Stimulated activated CD8-positive, alpha-beta memory T cell treated with anti-CD3 and anti-CD28 coated beads, Interleukin-4, amount 100 ng/mL, for 24 hours (primary cell): ENCODE data around the gene SMARCC1.

Experiments
- DNase-seq: peaks from one replicate; pipeline ENCODE4 v3.0.0-alpha.2; 2020; ENCODE audit warnings: low read depth

SMARCC1 gene

DNA sequence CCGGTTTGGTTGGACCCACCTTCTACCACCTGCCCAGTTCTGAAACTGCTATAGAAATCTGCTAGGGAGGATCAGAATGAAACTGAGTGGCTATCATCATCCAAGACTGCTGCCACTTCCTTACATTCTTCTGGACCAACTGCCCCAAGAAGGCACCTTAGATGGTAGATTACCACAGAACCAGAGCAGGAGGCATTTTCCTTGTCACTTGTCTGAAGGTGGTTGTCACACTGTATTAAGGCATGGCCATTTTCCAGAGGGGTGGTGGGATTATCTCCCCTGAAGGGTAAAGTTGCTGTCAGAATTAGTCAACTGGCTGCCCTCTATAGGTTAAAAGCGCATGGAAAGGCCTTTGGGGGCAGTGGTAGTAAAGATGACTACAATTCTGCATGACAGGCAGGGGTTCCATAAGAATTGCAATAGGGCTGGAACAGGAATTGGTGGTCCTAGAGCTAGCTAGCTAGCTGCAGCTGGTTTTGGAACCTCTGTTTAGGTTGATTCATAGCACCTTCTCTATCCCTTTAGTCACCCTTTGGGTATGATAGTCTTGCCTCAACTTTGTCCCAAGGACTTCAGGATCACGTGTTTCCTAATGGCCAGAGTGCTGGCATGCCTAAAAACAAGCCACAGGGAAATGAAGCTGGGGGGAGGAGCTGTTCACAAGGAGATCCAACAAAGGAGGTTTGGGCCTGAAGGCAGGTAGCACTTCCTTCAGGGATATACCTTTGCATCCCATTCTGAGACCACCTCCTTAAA, 198.2 kb downstream of the SMARCC1 start:
- DNase-seq: no peak

DNA sequence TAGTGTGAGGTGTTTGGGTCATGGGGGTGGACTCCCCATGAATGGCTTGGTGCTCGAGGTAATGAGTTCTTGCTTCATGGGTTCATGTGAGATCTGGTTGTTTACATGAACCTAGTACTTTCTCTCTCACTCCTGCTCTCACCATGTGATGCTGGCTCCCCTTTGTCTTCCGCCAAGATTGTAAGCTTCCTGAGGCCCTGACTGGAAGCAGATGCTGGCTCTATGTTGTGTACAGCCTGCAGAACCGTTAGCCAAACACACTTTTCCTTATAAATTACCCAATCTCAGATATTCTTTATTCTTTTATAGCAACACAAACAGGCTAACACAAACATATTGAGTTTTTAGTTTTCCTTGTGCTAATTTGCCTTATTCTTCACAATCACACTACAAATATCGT, 199.9 kb downstream of the SMARCC1 start:
- DNase-seq: no peak

DNA sequence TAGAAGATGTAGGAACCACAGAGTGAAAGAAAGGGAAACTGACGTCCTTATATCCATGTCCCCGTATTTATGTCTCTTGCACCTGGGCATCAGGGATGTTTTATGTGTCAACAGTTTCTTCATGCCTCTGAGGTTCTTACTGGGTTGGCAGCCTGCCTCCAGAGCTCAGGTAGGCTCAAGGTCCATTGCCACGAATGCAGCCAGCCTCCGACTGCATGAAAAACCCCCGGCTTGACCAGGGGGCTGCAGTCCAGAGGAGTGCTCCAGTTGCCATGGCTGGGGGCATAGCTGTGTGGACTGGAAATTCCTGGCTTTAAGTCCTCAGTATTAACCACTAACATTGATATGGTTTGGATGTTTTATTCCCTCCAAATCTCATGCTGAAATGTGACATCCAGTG, 200.3 kb downstream of the SMARCC1 start:
- DNase-seq: no peak

DNA sequence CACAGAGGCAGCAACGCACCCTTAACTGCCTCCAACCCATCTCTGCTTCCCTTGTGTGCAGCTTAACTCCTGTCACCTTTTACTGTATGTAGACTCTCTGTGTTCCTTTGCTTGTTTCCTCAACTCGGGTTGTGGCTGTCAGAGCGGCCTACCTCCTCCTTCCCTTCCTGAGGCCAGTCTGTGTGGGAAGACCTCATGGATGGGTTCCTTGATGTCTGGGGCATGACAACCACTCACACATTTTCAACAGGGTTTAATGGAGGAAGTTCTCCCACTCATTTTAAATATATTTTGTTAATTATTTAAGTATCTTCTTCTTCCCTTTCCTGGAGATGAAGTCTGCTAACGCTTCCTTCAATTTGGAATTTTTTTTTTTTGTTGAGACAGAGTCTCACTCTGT, 201.2 kb downstream of the SMARCC1 start:
- DNase-seq: no peak

DNA sequence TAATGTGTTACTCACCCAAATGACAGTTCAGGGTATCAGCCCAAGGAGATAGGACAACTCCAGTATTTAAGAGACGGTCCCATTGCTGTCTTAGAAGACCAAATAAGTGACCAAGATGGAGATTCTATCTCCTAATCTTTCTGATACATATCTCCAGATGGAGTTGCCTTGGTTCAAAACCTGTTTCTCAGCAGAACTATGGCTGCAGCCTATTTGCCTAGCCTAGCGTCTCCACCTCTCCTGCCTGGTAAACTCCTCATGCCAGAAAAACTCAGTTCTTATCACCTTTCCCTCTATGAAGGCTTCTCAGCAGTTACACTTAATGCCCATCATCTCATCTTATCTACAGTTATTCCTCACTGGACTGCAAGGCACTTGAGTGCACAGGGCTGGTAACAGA, 201.8 kb downstream of the SMARCC1 start:
- DNase-seq: no peak

DNA sequence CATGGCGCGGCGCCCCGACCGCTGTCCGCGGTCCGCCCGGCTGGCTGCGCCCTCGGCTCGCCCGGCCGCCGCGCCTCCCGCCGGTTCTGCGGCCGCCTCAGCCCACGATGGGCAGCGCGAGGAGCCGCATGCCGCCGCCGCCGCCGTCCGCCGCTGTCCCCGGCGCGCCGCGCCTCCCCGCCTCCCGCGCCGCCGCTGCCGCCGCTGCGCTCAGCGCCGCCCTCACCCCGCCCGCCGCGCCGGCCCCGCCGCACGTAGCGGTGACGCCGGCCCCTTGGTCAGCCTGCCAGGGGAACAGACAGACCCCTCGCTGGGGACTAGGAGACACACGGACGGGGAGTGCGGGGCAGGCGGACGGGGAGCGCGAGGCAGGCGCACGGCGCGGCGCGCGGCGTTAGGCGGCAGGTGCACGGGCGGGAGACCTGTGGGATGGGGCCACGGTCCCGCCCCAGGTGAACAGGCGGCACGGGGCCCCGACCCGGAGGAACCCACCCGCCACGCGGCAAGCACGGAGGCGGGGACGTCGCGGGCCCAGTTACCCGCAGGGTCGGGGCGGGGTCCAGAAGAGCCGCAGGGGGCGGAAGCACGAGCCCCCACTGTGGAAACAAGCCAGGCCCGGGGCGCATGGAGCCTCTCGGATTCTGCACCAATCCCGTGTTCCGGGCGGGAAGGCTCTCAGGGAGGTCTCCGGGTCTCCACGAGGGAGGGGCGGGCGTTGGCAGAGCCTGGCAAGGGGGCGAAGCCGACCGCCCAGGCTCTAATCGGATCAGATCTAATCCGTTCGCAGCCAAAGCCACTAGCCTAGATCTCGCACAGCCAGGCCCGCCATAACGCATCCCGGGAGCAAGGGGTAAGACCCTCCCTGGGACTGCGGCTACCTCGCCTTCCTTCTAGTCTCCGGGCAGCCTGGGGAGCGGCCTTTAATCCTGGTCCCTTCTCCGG, 202.7 kb downstream of the SMARCC1 start, which contains the start of gene CSPG5:
CSPG5 (minus strand) TSS at position 175 of the 942 bp plus-strand sequence; CDS start at position 3, 172 bp downstream.
- peak; percentile 9 for DNase-seq

DNA sequence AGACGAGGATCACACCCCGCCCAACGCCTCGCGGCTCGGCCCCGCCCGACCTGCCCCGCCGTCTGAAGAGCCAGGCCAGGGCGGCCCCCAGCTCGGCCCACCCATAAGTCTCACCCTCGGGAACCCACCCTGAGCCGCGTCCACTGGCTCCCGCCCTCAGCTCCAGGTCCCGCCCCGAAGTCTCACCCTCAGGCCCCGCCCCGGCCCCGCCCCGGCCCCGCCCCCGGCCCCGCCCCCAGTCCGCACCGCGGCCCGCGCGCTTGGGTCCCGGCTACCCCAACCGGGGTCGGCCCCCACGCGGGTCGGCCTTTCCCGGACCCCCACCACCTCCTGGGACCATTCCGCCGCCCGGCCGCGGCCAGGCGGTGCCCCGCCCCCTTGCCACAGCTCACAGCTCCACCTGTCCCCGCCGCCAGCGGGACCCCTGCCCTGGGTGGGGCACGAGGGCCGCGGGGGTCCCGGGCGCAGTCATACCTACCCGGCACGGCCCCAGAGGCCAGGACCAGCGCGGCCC, 203.5 kb downstream of the SMARCC1 start:
- DNase-seq: peak; percentile 13

DNA sequence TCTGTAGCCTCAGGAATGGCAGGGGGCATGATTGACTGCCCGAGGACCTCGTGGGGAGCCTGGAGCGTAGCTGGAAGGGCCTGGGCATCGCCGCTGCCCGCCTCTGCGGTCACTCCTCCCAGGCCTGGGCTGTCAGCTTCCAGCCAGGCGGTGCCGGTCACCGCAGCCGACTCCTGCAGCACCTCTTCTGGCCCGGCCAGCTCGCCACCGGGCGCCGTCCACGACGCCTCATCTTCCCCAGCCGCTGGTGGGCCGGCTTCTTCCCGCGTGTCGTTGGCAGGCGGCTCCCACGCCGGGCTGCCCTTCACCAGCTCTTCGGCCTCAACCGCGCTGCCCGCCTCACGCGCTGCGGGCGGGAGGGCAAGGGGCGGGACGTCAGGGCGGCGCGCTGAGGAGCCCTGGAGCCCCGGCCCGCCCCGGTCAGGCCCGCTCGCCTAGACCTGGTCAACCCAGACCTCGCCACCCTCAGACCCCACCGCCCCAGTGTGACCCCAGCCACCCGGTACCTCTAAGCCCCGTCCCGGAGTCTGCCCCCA, 204.0 kb downstream of the SMARCC1 start:
- no peak for DNase-seq

DNA sequence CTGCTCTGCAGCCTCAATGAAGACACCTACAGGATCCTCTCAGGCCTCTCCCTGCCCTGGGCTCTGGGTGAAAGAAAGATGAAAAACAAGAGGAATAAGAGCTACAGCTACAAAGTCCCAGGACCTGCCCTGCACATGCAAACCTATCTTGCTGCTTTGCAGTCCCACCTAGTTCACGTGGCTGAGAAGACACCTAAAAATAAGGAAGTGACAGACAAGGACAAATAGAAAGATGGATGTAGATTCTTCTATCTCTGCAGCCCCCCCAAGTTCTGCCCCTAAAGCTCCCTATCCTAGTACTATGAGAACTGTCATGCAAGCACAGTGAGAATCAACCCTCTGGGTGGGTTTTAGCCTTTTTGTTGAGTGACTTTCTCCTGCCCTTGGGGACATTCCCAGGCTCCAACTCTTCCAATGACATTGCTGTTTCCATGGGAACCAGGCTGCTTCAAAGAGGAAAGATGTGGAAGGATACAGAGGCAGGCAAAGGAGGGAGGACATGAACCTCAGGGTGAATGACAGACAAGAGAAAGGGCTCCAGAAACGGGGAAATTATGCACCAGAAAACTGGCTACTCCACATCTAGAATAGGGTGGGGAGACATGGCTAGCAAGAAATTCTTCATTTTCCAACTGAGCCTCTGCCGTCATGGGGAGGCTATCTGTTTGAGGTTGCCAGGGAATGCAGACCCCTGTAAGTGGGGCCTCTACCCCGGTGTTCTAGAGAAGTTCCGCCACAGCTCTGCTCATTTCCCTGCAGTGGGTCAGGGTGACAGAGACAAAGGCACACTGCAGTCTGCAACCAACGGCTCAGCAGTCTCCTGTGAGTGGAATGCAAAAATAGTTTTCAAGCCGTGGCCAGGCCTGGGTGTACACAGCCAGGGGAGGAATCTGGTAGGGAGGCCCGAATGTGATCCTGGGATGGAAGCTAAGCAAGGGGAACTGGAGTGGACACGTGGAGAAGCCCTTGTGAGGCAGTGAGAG, 208.2 kb downstream of the SMARCC1 start:
- no peak for DNase-seq

DNA sequence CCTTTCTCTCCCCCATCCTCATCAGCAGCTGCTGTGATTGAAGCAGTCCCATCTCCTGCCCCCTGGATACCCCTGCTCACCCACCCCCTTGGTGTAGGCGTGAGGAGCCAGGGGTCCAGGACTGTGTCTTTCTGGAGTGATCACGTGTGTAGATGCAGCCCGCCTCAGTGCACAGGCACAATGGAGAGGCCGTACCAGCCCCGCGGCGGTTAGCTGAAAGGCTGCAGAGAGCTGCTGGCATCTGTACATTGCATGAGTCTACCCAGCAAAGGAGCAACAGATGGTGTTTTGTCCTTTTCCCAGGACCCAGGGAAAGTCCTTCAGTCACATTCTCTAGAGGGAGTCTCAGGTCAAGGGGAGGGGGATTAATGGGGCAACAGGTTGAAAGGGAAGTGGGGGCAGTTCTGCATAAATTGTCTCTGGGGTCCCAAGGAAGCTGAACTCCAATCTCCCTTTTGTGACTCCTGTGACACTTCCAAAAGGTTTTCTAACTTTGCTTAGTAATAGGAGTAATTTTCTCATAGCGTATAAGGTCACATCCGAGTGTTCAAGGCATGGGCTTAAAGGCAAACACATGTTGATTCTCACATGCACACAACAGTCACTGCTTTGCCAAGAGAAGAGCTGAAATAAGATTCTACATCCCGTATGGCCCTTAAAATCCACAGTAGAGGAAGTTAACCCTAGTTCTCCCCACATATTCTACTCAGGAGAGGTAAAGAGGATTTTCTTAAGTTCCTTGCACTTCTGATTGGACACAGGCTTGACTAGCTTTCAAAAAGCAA, 210.1 kb downstream of the SMARCC1 start:
- no peak for DNase-seq

DNA sequence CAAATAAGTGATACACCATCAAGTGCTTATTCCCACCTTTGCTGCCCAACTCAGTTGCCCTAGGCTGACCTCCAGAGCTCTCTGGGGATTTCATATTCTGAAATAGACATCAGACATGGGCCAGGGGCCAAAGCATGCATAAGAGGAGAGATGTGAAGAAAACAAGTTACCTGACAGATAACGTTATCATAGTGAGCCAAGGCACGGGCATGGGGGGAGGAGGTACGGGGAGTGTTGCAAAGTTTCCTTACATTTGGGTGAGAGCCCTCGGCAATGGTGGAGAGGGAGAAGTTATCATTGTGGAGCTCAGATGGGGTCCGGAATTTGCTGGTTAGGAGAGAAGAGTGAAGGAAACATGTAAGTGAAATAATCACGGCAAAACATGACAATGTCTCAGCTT, 212.8 kb downstream of the SMARCC1 start:
- DNase-seq: no peak

DNA sequence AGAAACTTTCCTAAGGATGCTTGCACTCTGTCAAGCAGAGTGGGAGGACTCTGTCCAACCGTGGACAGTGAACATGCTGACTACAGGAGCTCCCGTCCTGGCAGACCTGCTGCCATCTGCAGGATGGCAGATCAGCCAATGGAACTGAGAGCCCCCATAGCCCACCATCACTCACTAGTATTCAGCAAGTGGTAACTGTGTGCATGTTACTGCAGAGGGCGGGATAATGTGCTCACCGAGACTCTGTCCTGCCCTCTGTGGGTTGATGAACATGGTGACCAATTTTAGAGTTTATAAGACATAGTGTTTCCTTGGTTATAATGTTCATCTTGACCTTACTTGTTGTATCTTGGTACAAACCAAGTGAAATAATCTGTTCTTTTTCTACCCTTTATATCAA, 214.5 kb downstream of the SMARCC1 start:
- no peak for DNase-seq

DNA sequence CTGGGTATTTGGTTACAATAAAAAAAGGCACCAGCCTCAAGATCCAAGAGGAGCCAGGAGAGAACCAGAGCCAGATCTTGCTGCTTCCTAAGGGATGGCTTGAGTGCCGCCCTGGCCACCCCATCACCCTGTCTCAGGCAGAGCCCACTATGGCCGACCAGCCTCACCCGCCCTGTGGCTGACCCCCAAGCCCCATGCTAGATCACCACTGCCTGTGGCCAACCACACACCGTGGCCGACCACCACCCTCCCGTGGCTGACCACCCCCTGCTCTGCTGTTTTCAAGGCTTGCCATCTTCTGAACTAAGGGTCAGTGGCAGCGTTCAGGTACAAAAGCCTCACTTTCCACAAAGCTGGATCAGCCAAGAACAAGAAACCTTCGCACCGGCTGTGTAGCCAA, 215.0 kb downstream of the SMARCC1 start:
- DNase-seq: no peak

DNA sequence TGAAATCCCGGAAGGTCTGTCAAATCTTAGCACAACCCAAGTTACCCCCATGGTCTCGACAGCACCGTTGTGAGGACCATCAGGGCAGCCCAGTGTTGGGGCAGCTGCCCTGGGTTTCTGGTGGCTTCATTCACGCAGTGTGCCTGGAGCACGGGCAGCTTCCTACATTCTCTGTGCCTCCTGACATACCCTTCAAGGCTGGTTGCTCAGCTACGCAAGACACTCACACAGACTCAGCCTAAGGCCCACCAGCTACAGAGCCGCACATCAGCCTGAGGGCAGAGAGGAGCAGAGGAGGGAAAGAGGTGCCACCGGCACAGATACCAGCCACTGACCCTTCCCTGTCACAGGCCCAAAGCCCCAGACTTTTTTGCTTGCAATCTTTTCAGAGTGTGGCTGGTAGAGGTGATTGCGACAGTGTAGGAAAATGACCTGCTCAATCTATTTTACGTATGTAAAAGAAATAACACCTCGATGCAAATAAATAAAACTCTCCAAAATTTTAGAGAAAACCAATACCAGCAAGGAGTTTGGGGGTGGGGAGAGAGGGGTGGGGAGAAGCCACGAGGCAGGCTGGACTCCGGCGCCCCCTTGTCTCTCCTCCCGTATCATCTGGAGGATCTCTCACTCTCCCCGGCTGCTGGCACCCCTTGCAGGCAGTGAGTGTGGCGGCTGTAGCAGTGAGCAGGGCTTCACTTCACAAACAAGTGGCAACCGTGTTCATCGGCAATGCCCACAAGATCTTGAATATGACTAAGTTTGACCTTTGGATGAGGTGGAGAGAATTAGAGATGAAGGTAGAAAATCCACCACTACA, 215.8 kb downstream of the SMARCC1 start:
- no peak for DNase-seq

DNA sequence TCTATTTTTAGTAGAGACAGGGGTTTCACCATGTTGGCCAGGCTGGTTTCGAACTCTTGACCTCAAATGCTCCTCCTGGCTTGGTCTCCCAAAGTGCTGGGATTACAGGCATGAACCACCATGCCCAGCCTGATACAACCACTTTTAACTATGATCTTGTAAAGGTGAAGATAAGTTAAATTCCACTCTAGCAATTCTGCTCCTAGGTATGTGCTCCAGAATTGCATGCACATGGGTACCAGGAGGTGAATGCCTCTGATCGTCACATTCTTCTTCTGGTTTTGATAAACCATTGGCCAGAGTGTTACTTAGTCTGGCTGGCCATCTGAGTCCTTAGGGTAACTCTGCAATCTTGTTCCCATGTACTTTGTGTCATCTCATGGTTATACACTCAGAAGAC, 225.3 kb downstream of the SMARCC1 start:
- DNase-seq: no peak

DNA sequence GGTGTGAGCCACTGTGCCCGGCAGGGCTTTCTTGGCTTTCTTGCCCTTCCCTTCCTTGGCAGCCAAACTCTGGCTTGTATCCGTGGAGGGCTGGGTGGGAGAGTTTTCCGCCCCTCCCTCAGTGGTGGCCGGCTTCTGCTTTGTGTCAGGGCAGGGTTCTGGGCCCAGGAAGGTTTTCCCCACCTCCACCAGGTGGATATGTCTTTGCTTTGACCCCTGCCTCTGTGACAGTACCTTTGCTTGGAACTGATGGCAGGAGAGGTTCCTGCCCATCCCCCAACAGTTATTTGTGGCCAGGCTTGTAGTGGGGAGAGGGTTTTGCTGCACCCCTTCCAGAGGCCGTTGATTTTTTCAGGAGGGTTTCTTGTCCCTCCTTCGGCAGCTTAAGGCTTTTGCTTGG, 227.4 kb downstream of the SMARCC1 start:
- no peak for DNase-seq

DNA sequence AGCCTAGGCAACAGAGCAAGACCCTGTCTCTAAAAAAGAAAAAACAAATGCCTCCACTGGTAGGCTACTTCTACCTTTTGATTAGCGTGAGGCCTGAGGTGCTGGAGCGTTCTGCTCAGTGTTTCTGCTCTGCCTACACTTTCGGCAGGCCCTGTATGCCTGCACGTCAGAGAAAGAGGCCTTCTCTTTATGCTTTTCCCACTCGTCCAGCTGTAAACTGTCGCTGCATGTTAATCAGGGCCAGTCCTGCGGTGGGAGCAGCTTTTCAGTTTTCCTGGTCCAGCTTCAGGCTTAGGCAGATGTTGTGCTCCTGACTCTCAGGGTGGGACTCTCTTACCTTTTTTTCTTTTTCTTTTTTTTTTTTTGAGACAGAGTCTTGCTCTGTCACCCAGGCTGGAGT, 228.3 kb downstream of the SMARCC1 start:
- DNase-seq: no peak

DNA sequence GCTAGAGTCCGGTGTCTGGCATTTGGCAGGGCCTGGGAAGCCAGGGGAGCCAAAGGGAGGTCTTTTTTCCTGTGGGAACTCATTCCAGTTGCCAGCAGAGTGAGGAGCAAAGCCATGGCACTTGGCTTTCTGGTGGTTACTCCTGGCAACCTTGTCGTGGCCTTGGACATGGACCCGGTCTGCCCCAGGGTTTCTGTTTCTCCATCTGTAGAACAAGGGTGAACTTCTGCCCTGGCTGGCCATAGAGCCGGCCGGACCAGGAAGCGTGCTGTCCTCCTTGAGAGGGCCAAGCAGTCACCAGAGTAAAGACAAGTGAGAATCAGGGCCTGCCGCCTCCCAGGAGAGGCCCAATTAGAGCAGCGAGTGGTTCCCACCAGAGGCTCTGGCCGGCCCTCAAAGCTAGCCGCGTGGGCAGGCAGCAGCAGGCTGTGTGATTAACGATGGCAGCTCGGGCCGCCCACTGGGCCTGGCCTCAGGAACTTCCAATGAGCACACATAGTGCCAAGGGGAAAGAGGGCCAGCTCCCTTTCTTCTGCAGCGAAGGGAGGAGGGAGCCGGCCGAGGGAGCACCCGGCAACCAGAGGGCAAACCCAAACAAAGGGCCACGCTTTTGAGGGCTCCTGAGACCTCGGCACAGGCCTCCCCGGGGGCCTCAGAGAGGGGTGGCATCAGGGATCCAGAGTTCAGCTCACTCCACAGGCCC, 239.1 kb downstream of the SMARCC1 start:
- DNase-seq: no peak

DNA sequence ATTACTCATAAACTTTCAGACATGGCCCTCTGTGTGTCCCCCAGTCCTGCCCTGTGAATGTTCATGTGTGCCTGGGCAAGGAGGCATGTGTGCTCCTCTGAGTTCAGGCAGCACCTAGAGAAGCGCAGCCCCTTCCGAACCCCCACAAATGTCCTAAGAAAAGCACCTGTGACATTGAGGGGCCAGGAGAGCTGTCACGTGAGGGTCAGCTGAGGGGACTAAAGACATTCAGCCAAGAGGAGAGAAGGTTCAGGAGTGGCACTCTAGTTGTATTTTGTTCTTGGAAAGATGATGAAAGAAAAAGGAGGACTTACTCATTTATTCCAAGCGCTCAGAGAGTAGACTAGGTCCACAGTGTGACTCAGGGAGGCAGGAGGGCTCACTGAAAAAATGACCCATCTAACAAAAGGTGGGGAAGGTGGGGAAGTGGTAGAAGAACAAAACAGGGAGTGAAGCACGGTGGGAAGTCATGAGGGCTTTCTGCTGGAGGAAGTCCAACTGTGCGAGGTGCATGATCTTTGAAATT, 240.0 kb downstream of the SMARCC1 start:
- DNase-seq: no peak
